Measurements from ENCODE around the gene TMEM30B.
"Not testable (repeated sequence)": the region's sequence is repeated elsewhere in the genome, so short reads cannot be mapped to it uniquely, and the experiment has no call there.

TMEM30B gene

GRCh38 chr14:61281186-61281947 lies at the start of gene TMEM30B:
Gene TMEM30B, minus strand, starts transcription at chr14:61281338. Its CDS starts 191 bp downstream, at chr14:61281147.
- peak; percentile 96 for DNase-seq

- DNase-seq: no peak
These were observed 49.4 kb upstream of the TMEM30B start for GRCh38 chr14:61330511-61330910.

GRCh38 chr14:61329478-61330051 lies 48.4 kb upstream of the TMEM30B start:
- DNase-seq: peak; percentile 62

- DNase-seq: no peak
These were observed 47.6 kb upstream of the TMEM30B start for GRCh38 chr14:61328626-61329262.

GRCh38 chr14:61326847-61327246 lies 45.7 kb upstream of the TMEM30B start:
- peak; percentile 24 for DNase-seq

- no peak for DNase-seq
These were observed 45.0 kb upstream of the TMEM30B start for GRCh38 chr14:61326146-61326545.

- DNase-seq: no peak
These were observed 44.0 kb upstream of the TMEM30B start for GRCh38 chr14:61325166-61325565.

- no peak for DNase-seq
These were observed 42.8 kb upstream of the TMEM30B start for GRCh38 chr14:61323970-61324369.

- peak; percentile 32 for DNase-seq
These were observed 41.7 kb upstream of the TMEM30B start for GRCh38 chr14:61322799-61323290.

- no peak for DNase-seq
These were observed 41.1 kb upstream of the TMEM30B start for GRCh38 chr14:61322011-61322798.

GRCh38 chr14:61321385-61322010 lies 40.4 kb upstream of the TMEM30B start, which contains the start of gene PRKCH:
Gene PRKCH, plus strand, starts transcription at chr14:61321579. Its CDS starts 523 bp downstream, at chr14:61322102.
- peak; percentile 78 for DNase-seq

- no peak for DNase-seq
These were observed 39.8 kb upstream of the TMEM30B start for GRCh38 chr14:61320806-61321384.

GRCh38 chr14:61320170-61320569 lies 39.0 kb upstream of the TMEM30B start:
- not testable (repeated sequence) for DNase-seq

GRCh38 chr14:61319706-61320105 lies 38.6 kb upstream of the TMEM30B start:
- DNase-seq: no peak

GRCh38 chr14:61319086-61319485 lies 37.9 kb upstream of the TMEM30B start:
- no peak for DNase-seq

- DNase-seq: no peak
These were observed 34.2 kb upstream of the TMEM30B start for GRCh38 chr14:61315313-61315712.

- not testable (repeated sequence) for DNase-seq
These were observed 27.6 kb upstream of the TMEM30B start for GRCh38 chr14:61308701-61309100.

GRCh38 chr14:61308198-61308597 lies 27.1 kb upstream of the TMEM30B start:
- no peak for DNase-seq

GRCh38 chr14:61304688-61305087 lies 23.6 kb upstream of the TMEM30B start:
- DNase-seq: no peak

GRCh38 chr14:61300754-61301153 lies 19.6 kb upstream of the TMEM30B start:
- DNase-seq: no peak

GRCh38 chr14:61300209-61300608 lies 19.1 kb upstream of the TMEM30B start:
- no peak for DNase-seq

GRCh38 chr14:61298824-61299223 lies 17.7 kb upstream of the TMEM30B start:
- no peak for DNase-seq

All from DMS153 (cell line).